ENCODE measurements around the gene IPCEF1.

IPCEF1 gene

GRCh38 chr6:154356690-154357089, at the start of gene IPCEF1:
Gene IPCEF1, minus strand, starts transcription at chr6:154356803. Its CDS starts 90,856 bp downstream, at chr6:154265947.
- DNase-seq: no peak

GRCh38 chr6:154406301-154406700, 49.7 kb upstream of the IPCEF1 start:
- DNase-seq: no peak

DNA sequence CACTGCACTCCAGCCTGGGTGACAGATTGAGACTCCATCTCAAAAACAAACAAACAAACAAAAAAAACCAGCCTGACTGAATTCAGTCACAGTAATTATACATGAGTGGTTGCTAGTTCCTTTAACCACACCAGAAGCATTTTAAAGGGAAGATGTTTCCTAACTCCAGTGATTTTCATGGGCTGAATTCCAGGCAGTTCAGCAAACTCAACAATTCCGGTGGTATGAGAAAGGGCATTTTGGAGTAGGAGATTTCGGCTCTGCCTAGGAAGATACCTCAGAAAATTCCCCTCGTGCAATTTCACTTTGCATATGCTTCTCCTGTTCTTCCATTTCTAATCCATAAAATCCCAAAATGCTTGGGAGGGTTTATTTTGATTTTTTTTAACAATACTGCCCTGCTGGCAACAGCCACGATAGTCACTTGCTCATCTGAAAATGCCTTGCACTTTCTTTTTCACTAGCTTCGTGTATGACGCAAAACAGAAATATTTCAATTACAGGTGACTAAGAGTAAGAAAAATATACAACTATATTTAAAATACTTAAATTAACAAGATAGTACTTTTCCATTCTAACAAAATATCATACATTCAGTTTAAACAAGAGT, 48.3 kb upstream of the IPCEF1 start:
- no peak for DNase-seq

- DNase-seq: no peak
Measured at GRCh38 chr6:154403788-154404187, 47.2 kb upstream of the IPCEF1 start.

DNA sequence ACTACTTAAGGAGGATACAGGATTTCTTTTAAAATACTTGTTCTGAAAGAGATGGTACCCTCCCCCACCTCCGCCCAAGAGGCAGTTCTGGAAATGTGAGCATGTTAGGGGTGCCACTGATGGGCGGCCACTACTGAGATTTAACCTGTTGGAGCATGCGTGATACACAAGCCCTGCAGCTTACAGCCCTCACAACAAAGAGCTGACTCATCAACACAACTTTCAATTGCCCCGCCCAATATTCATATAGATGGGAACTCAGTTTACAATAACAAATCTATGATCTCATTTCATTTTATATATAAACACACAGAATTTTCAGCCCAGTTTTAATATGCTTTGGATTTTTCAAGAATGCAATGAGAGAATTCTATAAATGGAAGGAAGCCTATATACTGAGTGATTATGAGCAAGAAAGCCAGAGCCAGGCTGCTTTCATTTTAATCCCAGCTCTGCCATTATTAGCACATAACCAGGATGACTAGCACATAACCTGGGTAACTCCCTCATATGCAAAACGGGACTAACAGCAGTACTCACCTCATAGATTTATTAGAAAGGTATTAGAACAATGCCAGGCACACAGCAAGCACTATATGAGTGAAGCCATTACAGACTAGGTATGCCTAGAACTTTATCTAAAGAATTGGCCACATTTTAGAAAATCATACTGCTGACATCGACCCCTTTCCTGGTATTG, 45.6 kb upstream of the IPCEF1 start:
- no peak for DNase-seq

DNA sequence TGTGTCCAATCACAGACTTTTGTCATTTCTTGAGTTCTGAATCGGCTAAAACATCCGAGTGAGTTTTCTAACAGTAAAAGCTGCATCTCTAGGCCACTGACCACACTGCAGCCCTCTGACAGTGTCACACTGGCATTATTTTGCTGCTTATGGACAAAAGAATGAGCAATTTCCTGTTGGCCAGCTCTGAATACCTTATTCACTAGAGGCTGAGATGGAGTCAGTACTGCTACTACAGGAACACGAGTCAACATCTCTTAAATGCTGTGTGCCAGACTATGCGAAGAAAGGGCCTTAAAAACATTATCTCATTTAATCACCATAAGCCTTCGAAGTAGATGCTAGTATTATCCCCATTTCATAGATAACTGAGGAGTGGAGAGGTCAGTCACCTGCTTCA, 42.5 kb upstream of the IPCEF1 start:
- no peak for DNase-seq

DNA sequence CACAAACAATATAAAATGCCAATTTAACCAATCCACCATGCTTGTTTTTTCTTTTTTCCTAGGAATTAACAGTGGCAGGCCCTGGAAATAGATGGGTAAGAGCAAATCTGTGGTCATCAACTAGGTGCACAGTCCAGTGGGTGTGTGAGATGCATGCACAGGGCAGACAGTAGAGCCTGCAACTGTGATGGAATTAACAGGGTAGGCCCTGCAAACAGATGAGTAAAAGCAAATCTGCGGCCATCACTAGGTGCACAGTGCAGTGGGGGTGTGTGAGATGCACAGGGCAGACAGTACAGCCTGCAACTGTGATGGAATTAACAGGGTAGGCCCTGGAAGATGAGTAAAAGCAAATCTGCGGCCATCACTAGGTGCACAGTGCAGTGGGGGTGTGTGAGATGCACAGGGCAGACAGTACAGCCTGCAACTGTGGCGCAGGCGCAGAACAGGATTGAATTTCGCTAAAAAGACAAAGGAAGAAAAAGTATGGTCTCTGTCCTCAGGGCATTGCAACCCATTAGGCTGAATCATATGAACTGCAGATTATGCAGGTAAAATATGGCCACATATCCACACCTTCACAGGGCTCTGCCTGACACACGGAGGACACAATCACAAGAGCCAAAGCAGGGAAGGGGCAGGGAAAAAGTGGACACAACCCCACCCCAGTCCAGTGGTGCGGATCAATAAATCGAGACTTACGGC, 41.0 kb upstream of the IPCEF1 start:
- DNase-seq: no peak

- no peak for DNase-seq
Measured at GRCh38 chr6:154395878-154396277, 39.3 kb upstream of the IPCEF1 start.

- DNase-seq: no peak
Measured at GRCh38 chr6:154395316-154395715, 38.7 kb upstream of the IPCEF1 start.

DNA sequence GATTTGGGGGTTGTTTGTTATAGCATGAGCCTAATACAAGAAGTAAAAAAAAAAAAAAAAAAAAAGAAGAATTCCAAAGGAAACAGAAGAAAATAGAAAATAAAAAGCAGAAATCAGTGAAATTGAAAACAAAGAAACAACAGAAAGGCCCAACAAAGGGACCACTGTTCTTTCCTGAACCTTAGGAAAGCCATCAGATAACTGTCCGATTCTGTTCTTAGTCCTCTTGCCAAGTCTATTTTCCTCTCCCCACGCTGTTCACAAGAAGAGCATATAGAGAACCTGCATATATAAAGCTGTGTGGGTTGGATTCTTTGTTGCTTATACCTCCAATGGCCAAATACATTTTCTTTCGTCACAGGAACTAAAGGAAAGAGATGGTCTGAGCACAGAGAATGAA, 38.0 kb upstream of the IPCEF1 start:
- no peak for DNase-seq

DNA sequence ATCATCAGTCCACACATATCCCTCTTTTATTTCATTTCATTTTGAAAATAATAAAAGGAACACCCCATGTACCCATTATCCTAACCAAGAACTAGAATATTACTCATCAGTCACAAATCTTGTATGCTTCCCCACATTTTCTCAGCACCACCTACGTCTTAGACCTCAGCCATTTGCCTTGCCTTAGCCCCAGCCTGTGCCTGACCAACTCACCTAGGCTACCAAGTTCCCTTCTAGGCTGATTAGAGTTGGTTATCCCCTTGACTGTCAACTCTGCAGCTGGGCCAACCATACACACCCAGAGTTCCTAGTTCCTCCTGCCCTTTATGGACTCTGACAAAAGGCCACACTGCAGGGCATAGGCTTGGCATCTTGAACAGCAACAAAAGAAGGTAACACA, 33.4 kb upstream of the IPCEF1 start:
- no peak for DNase-seq

DNA sequence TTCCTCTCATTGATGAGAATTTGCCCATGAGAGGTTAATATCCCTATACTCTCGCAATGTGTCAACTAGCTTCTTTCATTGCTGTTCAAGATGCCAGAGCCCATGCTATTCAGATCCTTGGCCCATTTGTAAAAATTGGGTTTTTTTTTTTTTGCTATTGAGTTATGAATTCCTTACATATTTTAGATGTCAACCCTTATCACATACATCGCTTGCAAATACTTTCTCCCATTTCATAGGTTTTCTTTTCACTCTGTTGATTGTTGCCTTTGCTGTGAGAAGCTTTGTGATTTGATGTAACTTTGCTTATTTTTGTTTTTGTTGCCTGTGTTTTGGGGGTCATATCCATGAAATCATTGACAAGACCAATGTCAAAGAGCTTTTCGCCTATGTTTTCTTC, 32.2 kb upstream of the IPCEF1 start:
- DNase-seq: no peak

DNA sequence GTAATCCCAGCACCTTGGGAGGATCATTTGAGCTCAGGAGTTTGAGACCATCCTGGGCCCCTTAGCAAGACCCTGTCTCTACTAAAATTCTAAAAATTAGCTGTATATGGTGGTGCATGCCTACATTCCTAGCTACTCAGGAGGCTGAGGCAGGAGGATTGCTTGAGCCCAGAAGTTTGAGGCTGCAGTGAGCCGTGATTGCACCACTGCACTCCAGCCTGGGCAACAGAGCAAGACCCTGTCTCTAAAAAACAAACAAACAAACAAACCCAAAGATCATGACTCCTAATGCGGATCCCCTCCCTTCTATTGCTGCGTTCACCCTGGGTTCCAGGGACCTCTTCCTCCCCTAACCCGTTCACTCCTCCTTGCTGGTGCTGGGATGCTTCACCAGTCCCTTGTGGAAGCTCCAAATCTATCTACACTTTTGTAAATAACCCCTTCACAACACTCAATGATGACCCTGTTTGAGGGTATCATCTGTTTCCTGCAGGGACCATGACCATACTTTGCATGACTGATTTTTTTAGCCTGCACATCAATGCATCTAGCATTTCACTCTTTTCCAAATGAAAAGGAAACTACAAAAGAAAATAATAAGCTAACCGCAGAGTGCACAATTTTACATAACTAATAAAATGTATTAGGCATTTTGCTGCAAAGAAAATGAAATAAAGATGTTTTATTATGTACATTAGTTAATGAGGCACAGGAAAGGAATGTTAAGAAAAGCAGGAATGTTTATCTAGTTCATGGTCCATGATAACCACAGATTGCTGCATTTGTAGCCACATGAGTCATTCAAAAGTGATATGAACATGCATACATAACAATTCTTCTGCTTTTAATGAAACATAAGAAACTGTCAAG, 30.5 kb upstream of the IPCEF1 start:
- no peak for DNase-seq

DNA sequence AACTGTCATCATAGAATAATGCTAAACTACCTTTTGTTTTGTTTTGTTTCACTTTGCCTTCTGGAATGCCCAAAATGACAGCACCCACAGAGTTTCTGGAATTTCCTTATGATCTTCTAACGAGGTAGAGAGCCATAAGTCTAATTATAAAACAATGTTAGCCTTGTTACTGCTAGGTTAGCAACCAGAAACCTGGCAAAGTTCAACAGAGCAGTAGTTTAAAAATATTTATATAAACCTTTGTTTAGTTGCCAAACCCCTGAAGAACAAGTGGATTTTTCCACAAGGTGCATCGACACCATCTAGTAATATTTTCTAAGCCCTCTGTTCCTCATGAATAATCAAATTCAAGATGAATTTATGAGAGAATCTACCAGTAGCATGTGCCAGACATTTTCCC, 27.6 kb upstream of the IPCEF1 start:
- no peak for DNase-seq

DNA sequence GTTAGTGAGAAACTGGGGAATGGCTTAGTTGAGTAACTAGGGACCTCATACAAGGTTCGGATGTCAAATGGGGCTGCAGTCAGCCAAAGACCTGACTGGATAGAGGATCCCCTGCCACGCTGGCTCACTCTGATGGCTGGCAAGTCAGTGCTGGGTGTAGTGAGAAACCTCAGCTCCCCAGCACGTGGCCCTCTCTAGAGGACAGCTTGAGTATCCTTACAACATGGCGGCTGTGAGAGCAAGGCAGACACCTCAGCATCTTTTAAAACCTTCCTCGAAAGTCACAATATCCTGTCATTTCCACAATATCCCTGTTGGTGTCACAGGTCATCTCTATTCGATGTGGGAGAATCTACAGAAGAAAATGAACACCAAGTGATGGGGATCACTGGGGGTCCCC, 26.7 kb upstream of the IPCEF1 start:
- DNase-seq: no peak

GRCh38 chr6:154382740-154383139, 26.1 kb upstream of the IPCEF1 start:
- no peak for DNase-seq

- no peak for DNase-seq
Measured at GRCh38 chr6:154381548-154381947, 24.9 kb upstream of the IPCEF1 start.

GRCh38 chr6:154380741-154381140, 24.1 kb upstream of the IPCEF1 start:
- no peak for DNase-seq

DNA sequence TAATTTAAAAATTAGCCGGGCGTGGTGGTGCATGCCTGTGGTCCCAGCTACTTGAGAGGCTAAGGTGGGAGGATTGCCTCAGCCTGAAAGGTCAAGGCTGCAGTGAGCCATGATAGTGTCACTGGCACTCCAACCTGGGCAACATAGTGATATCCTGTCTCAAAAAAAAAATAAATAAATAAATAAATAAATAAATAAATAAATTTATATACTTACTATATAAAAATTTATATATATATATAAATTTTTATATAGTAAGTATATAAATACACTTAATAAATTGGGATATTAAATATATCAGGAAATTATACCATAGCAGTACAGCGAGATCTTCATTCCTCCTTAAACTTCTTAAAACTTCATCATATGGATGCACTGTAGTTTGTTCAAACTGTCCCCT, 23.0 kb upstream of the IPCEF1 start:
- DNase-seq: no peak

GRCh38 chr6:154378518-154378917, 21.9 kb upstream of the IPCEF1 start:
- DNase-seq: no peak

GRCh38 chr6:154377726-154378125, 21.1 kb upstream of the IPCEF1 start:
- no peak for DNase-seq

DNA sequence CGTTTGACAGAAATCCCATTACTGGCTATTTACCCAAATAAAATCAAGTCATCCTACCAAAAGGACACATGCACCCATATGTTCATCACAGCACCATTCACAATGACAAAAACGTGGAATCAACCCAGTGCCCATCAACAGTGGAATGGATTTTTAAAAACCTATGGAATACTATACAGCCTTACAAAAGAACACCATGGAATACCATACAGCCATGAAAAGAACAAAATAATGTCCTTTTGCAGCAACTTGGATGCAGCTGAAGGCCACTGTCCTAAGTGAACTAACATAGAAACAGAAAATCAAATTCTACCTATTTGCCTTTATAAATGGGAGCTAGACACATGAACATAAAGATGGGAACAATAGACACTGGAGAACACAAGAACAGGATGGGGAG, 17.4 kb upstream of the IPCEF1 start:
- no peak for DNase-seq

GRCh38 chr6:154371281-154371680, 14.7 kb upstream of the IPCEF1 start:
- DNase-seq: no peak

Measured in CD4-positive, alpha-beta T cell treated with Interferon gamma for 1 hour (primary cell).